ENCODE measurements around the gene GAB3.
A peak's percentile ranks its signal among the peaks of the same experiment; 100 is the strongest.

The GAB3 gene

DNA sequence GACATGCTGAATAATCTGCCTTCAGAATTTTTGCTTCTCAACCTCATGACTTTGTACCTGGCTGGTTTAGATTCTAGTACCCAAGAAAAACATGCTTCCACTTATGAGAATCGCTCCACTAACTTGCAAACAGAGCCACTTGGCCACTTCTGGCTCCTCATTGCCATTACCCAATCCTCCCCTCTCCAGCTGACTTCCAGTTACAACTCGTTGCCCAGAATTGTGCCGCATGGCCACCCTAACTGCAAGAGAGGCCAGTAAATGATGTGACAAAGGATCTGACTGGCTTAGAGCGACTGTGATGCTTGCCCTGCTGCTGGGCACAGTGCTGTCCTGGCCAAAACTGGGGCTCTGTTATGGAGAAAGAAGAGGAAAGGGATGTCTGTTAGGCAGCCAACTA, 7.8 kb upstream of the GAB3 start:
- intact Hi-C loops (cut with DNase I) = no loop called here
- peak in 1 of 42 donors; percentile 43 for DNase-seq

DNA sequence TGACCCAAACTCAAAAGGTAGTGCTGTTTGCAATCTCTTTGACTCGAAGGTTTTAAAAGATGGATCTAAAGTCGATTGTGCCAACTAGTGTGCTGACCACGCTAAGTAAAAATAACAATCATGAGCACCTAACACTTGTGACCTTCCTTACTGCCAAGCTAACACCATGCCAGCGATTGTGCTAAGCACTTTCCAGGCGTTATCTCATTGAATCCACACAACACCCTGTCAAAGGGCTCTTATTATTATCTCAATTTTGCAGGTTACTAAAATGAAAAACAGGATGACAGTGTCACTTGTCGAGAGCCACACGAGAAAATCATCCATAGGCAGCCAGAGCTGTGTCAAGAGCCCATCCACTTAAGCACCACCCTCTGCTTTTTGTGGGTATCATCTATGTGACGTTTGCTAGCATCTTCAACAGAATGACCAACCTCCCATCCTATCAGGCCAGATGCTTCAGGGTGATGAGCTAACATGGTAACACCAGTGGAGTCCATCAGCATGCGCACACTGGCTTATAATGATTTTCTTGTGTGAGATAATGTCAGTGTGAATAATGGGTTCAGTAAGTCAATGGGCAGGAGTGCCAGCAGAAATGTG, 893 bp upstream of the GAB3 start:
- intact Hi-C loops (cut with DNase I) = no loop called here
- no peak for DNase-seq

- no peak for DNase-seq
- intact Hi-C loops (cut with DNase I) = no loop called here
Measured at GRCh38 chrX:154751203-154751668, 359 bp upstream of the GAB3 start.

- intact Hi-C loops (cut with DNase I) = no loop called here
- DNase-seq = no peak
Measured at GRCh38 chrX:154749856-154750255, 1.0 kb downstream of the GAB3 start.

DNA sequence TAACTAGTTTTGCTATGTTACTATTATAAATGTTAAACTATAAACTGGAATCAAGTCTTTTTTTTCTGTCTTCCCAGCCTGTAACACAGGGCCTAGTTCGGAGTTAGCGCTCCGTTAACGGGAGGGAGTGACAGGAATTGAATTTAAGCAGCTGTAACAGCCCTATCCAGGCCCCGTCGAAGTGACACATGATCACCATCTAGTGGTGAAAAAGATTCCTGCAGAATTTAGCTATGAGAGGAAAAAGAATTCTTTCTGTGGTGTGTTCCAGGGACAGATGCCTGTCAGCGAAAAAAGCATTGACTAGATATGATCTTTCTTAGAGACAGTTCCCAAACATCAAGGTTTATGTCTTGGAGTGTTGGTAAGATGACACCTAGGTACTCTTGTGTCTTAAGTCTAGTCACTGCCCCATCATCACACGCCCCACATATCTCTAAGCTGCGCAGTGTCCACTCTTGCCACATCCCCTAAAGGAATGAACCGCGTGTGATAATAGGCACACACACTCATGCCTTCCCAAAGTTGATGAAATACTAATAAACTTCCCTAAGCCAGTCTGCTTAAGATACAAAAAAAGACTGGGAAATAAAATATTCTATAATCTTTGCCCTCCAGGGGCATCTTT, 2.1 kb downstream of the GAB3 start:
- peak in 32 of 42 donors; percentile 14 to 73 (median 44) for DNase-seq
- intact Hi-C loops (cut with DNase I) = no loop called here

- intact Hi-C loops (cut with DNase I) = no loop called here
- DNase-seq = no peak
Measured at GRCh38 chrX:154742613-154743012, 8.3 kb downstream of the GAB3 start.

GRCh38 chrX:154739952-154740465, 10.9 kb downstream of the GAB3 start:
- no peak for DNase-seq
- intact Hi-C loops (cut with DNase I) = no loop called here

DNA sequence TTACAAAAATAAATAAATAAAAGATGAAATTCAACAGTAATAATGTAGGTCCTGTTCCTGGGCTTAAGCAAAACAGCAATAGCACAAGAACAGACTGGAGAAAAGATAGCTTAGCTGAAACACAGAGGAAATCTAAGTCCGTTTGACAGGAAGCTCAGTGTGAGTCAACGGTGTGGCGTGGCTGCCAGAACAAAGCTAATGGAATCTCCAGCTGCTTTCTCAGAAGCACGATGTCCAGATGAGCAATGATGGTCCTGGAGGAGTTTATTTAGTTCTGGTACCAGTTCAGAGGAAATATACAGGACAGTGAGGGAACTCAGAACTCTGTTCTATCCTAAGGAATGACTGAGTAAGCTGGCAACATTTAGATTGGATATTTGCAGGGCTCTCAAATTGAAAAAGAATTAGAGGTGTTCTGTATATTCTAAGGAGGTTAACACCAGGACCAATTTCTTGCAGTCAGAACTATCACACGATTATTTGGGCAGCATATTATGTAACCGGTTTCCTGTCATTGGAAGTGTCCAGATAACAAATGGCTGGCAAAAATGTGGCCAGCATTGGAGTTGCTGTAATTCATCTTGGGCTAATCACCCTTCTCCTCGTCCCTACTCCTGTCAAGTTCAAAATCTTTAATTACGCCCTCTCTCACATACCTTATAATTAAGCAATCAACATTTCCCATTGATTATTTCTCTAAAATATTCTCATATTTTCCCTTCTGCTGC, 12.7 kb downstream of the GAB3 start:
- no peak for DNase-seq

GRCh38 chrX:154737136-154737535, 13.7 kb downstream of the GAB3 start:
- intact Hi-C loops (cut with DNase I) = no loop called here
- DNase-seq = no peak

More for the DNA sequence above, 12.7 kb downstream of the GAB3 start:
- intact Hi-C loops (cut with DNase I) = no loop called here

- DNase-seq = no peak
- intact Hi-C loops (cut with DNase I) = no loop called here
Measured at GRCh38 chrX:154735695-154736393, 15.0 kb downstream of the GAB3 start.

DNA sequence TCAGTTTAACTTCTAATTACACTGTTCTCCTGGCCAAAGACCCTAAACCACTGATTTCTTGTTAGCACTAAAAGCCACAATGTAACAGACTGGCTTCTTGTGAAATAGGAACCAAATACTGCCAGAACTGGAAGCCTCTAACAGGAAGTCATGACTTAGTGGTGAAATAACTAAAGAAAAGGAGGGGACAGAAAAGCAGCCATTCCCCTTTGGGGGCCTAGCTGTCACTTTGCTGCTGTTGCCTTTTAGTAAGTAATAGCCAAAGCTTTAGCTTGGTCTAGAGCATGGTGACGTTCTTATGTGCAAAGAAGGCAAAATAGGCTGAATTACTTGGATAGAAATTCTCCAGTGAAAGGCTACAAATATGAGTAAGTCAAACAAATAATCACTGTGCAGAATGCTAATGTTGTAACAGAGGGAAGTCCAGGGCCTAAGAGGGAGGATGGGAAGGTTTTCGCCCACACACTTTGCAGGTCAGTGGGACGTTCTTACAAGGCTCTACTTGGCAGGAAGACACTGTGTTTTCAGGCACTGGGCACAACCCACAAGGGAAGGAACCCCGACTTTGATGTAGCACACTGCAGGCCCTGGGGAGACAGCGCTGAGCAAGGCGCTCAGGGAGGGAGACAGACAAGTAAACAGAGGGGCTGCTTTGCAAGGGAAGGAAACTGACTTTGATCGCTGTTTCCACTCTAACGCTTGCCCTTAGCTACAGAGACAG, 16.7 kb downstream of the GAB3 start:
- DNase-seq = peak in 29 of 42 donors; percentile 6 to 63 (median 30)
- intact Hi-C loops (cut with DNase I) = no loop called here

- no peak for DNase-seq
- intact Hi-C loops (cut with DNase I) = no loop called here
Measured at GRCh38 chrX:154733066-154733425, 17.8 kb downstream of the GAB3 start.

- no peak for DNase-seq
- intact Hi-C loops (cut with DNase I) = no loop called here
Measured at GRCh38 chrX:154732421-154733065, 18.3 kb downstream of the GAB3 start.

GRCh38 chrX:154731881-154732280, 19.0 kb downstream of the GAB3 start:
- DNase-seq = no peak
- intact Hi-C loops (cut with DNase I) = no loop called here

GRCh38 chrX:154731184-154731583, 19.7 kb downstream of the GAB3 start:
- intact Hi-C loops (cut with DNase I) = no loop called here
- DNase-seq = no peak

- DNase-seq = no peak
Measured at GRCh38 chrX:154730253-154730891, 20.5 kb downstream of the GAB3 start.

DNA sequence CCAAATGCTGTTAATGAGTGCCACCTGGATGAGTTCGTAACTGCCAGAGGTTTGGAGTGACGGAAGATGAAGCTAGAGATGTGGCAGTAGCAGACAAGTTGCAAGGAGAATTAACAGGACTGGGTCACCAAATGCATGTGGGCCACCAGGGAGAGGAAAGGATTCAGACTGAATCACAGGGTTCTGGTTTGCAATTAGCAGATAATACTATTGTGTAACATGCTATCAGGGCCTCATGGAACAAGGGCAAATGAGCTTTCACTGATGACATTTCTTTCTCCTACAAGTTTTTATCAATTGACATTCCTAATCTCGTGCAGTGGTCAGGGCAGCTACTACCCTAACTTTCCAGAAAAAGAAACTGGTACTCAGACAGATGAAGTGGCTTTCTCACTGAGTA, 21.4 kb downstream of the GAB3 start:
- intact Hi-C loops (cut with DNase I) = no loop called here
- DNase-seq = no peak

More at GRCh38 chrX:154730253-154730891, 20.5 kb downstream of the GAB3 start:
- intact Hi-C loops (cut with DNase I) = no loop called here
